ENCODE measurements around the gene SAT1.
"Not testable (repeated sequence)": the region's sequence is repeated elsewhere in the genome, so short reads cannot be mapped to it uniquely, and the experiment has no call there.

- not testable (repeated sequence) for TF ChIP-seq CTCF, POLR2A (IDR thresholded peaks at IDR 0.05)
Observed at GRCh38 chrX:23771086-23771485, 11.9 kb upstream of the SAT1 start.
